Thymus (tissue), 11 donors: Measurements from ENCODE around the gene ZNF277. TPM values are rescaled to one million over a fixed set of nuclear protein-coding genes. Genes with fewer than 3 reads are reported as not detected.
A peak's percentile ranks its signal among the peaks of the same experiment; 100 is the strongest.

Experiments used
- DNase-seq, 9 donors: peaks; one replicate each; pipeline ENCODE4 v3.0.0-alpha.2; 2013; ENCODE audit warnings: low spot score in 9 of 9, low read depth in 6 of 9, missing footprints in 1 of 9
- H3K27ac ChIP-seq, 2 donors: one replicate each; pipeline ENCODE4 v1.5.1; 2013; ENCODE audit warnings: control low read depth in 1 of 2, low read depth in 1 of 2, low read length in 1 of 2, mild to moderate bottlenecking in 1 of 2, moderate library complexity in 1 of 2
- H3K27me3 ChIP-seq, 2 donors: one replicate each; pipeline ENCODE4 v1.5.1; 2013; ENCODE audit warnings: low read length in 1 of 2; ENCODE audit not compliant: control insufficient read depth in 2 of 2, insufficient read depth in 1 of 2
- H3K36me3 ChIP-seq, 2 donors: one replicate each; pipeline ENCODE4 v1.5.1; 2013; ENCODE audit warnings: low read length in 1 of 2, mild to moderate bottlenecking in 1 of 2, moderate library complexity in 1 of 2; ENCODE audit not compliant: control insufficient read depth in 2 of 2, insufficient read depth in 2 of 2
- H3K4me1 ChIP-seq, 2 donors: one replicate each; pipeline ENCODE4 v1.5.1; 2013; ENCODE audit warnings: low read length in 2 of 2; ENCODE audit not compliant: control insufficient read depth in 2 of 2, insufficient read depth in 2 of 2
- H3K4me3 ChIP-seq, 2 donors: one replicate each; pipeline ENCODE4 v1.5.1; 2013; ENCODE audit warnings: low read length in 2 of 2, control low read depth in 1 of 2, mild to moderate bottlenecking in 1 of 2
- H3K9me3 ChIP-seq, 2 donors: one replicate each; pipeline ENCODE4 v1.5.1; 2013; ENCODE audit warnings: low read length in 1 of 2, mild to moderate bottlenecking in 1 of 2; ENCODE audit not compliant: control insufficient read depth in 2 of 2, insufficient read depth in 1 of 2
- WGBS: extraction: QIAGEN DNeasy Blood & Tissue Kit; methylation state at CpG from one replicate; pipeline ENCODE4 v1.1.7; 2013; 5-methylcytosine and 5-hydroxymethylcytosine counted together
- polyA plus RNA-seq: library from polyadenylated mRNA; stranded (reverse); fragments of 200-250 nt; gene quantifications from one replicate; pipeline ENCODE4 v1.2.3, GENCODE V29; 2013
- total RNA-seq: library from RNA; stranded (reverse); fragments of 120-200 nt; gene quantifications from one replicate; pipeline ENCODE4 v1.2.4, GENCODE V29; 2013
- donor health status: healthy.

The ZNF277 gene
- total and polyA plus RNA-seq, 2 donors: 29.7 to 32.3 TPM

- H3K4me1 ChIP-seq: no peaks in the 10 kb centered on the region
- H3K27me3 ChIP-seq: no peaks in the 10 kb centered on the region
- no peak for DNase-seq
- no peaks in the 10 kb centered on the region for H3K9me3 ChIP-seq
- H3K36me3 ChIP-seq: no peaks in the 10 kb centered on the region
- H3K4me3 ChIP-seq: no peak overlapping the region
- H3K27ac ChIP-seq: no peak overlapping the region
Observed at GRCh38 chr7:112214268-112214667, 7.8 kb downstream of the ZNF277 start.

- DNase-seq: no peak
- no peak overlapping the region for H3K4me3 ChIP-seq
- no peaks in the 10 kb centered on the region for H3K9me3 ChIP-seq
- no peaks in the 10 kb centered on the region for H3K4me1 ChIP-seq
- WGBS: over 99% methylated on average over 2 of the region's 2 CpGs
- H3K27me3 ChIP-seq: no peaks in the 10 kb centered on the region
- H3K27ac ChIP-seq: no peak overlapping the region
- H3K36me3 ChIP-seq: no peaks in the 10 kb centered on the region
Observed at GRCh38 chr7:112214883-112215282, 8.4 kb downstream of the ZNF277 start.

- no peak for DNase-seq
- H3K4me3 ChIP-seq: no peak overlapping the region
- WGBS: 98% methylated on average over 4 of the region's 4 CpGs
- no peak overlapping the region for H3K27ac ChIP-seq
- H3K4me1 ChIP-seq: no peaks in the 10 kb centered on the region
- H3K27me3 ChIP-seq: no peaks in the 10 kb centered on the region
- no peaks in the 10 kb centered on the region for H3K9me3 ChIP-seq
- no peaks in the 10 kb centered on the region for H3K36me3 ChIP-seq
Observed at GRCh38 chr7:112215787-112216186, 9.3 kb downstream of the ZNF277 start.

GRCh38 chr7:112220877-112221434, 14.5 kb downstream of the ZNF277 start:
- Histone ChIP-seq H3K27ac (no peak overlapping the region), H3K4me3 (no peak overlapping the region), H3K36me3 (no peaks in the 10 kb centered on the region), H3K9me3 (peaks cover 0 to 8% of the 10 kb centered on the region in 2 donors), H3K4me1 (no peaks in the 10 kb centered on the region), H3K27me3 (no peaks in the 10 kb centered on the region)
- WGBS: 93% methylated on average over 20 of the region's 20 CpGs
- DNase-seq: no peak

GRCh38 chr7:112223310-112223709, 16.8 kb downstream of the ZNF277 start:
- Histone ChIP-seq H3K4me3 (no peak overlapping the region), H3K27ac (no peak overlapping the region), H3K4me1 (no peaks in the 10 kb centered on the region), H3K27me3 (no peaks in the 10 kb centered on the region), H3K36me3 (no peaks in the 10 kb centered on the region), H3K9me3 (peaks cover 0 to 8% of the 10 kb centered on the region in 2 donors)
- WGBS: 96% methylated on average over 3 of the region's 3 CpGs
- no peak for DNase-seq

GRCh38 chr7:112224186-112224585, 17.7 kb downstream of the ZNF277 start:
- WGBS: 99% methylated on average over 2 of the region's 2 CpGs
- H3K4me1 ChIP-seq: no peaks in the 10 kb centered on the region
- DNase-seq: no peak
- H3K9me3 ChIP-seq: peaks cover 0 to 8% of the 10 kb centered on the region in 2 donors
- no peak overlapping the region for H3K27ac ChIP-seq
- H3K36me3 ChIP-seq: no peaks in the 10 kb centered on the region
- no peak overlapping the region for H3K4me3 ChIP-seq
- H3K27me3 ChIP-seq: no peaks in the 10 kb centered on the region

- no peaks in the 10 kb centered on the region for H3K36me3 ChIP-seq
- peaks cover 0 to 8% of the 10 kb centered on the region in 2 donors for H3K9me3 ChIP-seq
- no peak for DNase-seq
Observed at GRCh38 chr7:112225006-112225405, 18.5 kb downstream of the ZNF277 start.

GRCh38 chr7:112226701-112227276, 20.3 kb downstream of the ZNF277 start:
- H3K4me1 ChIP-seq: no peaks in the 10 kb centered on the region
- no peaks in the 10 kb centered on the region for H3K27me3 ChIP-seq
- peak in 1 of 9 donors; percentile 5 for DNase-seq
- no peak overlapping the region for H3K27ac ChIP-seq
- WGBS: 97% methylated on average over 4 of the region's 4 CpGs
- no peak overlapping the region for H3K4me3 ChIP-seq
- no peaks in the 10 kb centered on the region for H3K36me3 ChIP-seq
- H3K9me3 ChIP-seq: peaks cover 0 to 8% of the 10 kb centered on the region in 2 donors

More at GRCh38 chr7:112225006-112225405, 18.5 kb downstream of the ZNF277 start:
- Histone ChIP-seq H3K27me3 (no peaks in the 10 kb centered on the region), H3K4me1 (no peaks in the 10 kb centered on the region), H3K4me3 (no peak overlapping the region), H3K27ac (no peak overlapping the region)

GRCh38 chr7:112228632-112229031, 22.1 kb downstream of the ZNF277 start:
- Histone ChIP-seq H3K9me3 (no peaks in the 10 kb centered on the region), H3K27me3 (no peaks in the 10 kb centered on the region), H3K27ac (no peak overlapping the region), H3K4me1 (no peaks in the 10 kb centered on the region), H3K36me3 (no peaks in the 10 kb centered on the region), H3K4me3 (no peak overlapping the region)
- 98% methylated on average over 2 of the region's 2 CpGs for WGBS
- DNase-seq: no peak
